Esophagus squamous epithelium (tissue), 5 donors: ENCODE measurements around the gene POLN. TPM values are rescaled to one million over a fixed set of nuclear protein-coding genes. Genes with fewer than 3 reads are reported as not detected.

Source experiments
- DNase-seq: peaks from one replicate; lab custom pipeline; 2025; lab: John Stamatoyannopoulos, UW
- H3K27ac ChIP-seq, 4 donors: fragments of 200-600 bp; sonication (generic); one replicate each; pipeline ENCODE4 v1.5.1; 2016 to 2019; ENCODE audit warnings: mild to moderate bottlenecking in 1 of 4
- H3K27me3 ChIP-seq, 4 donors: fragments of 200-600 bp; sonication (generic); 1 replicate in 3 of 4; 2 replicates in 1 of 4; pipeline versions ENCODE4 v1.5.1 to v1.6.0; 2017 to 2021; ENCODE audit warnings: antibody characterized with exemption in 1 of 4
- H3K36me3 ChIP-seq, 3 donors: fragments of 200-600 bp; sonication (generic); one replicate each; pipeline ENCODE4 v1.5.1; 2016 to 2019
- H3K4me1 ChIP-seq, 3 donors: fragments of 200-600 bp; sonication (generic); one replicate each; pipeline ENCODE4 v1.5.1; 2017 to 2019
- H3K4me3 ChIP-seq, 4 donors: fragments of 200-600 bp; sonication (generic); 1 replicate in 3 of 4; 2 replicates in 1 of 4; pipeline ENCODE4 v1.5.1; 2016 to 2019; ENCODE audit warnings: mild to moderate bottlenecking in 2 of 4, moderate library complexity in 1 of 4
- H3K9me3 ChIP-seq, 3 donors: fragments of 200-600 bp; sonication (generic); one replicate each; pipeline ENCODE4 v1.5.1; 2016 to 2019
- CTCF ChIP-seq, 6 experiments: fragments of 450-650 bp in 4 of 6; fragments of 200-600 bp in 2 of 6; sonication (generic) in 2 of 6; IDR thresholded peaks; one replicate each; pipeline ENCODE4 v1.5.1; 2016 to 2019; ENCODE audit warnings: antibody characterized with exemption in 6 of 6, mild to moderate bottlenecking in 4 of 6, moderate library complexity in 4 of 6
- POLR2A ChIP-seq, 4 donors: fragments of 450-650 bp; IDR thresholded peaks; one replicate each; pipeline ENCODE4 v1.6.1; 2017; ENCODE audit warnings: antibody characterized with exemption in 4 of 4, mild to moderate bottlenecking in 4 of 4, moderate library complexity in 3 of 4
- WGBS, 2 donors: methylation state at CpG; one replicate each; pipeline ENCODE4 v1.1.5; 2018; 5-methylcytosine and 5-hydroxymethylcytosine counted together
- intact Hi-C: fragments of 100-400 bp; cut with DNase I; formaldehyde crosslinking; loops from one replicate; pipeline ENCODE4 v1.15.0; 2022
- total RNA-seq, 4 donors: library from RNA; depleted of rRNA; stranded (reverse); fragments of >200 nt; gene quantifications; one replicate each; pipeline ENCODE4 v1.1.0, GENCODE V29; 2016
- donor health status: DM: yes; HTN: yes; CAD: no.

POLN gene
- total RNA-seq, 4 donors from 2014 or later, result 0.19 to 1.5 (median 1.2) TPM

- Histone ChIP-seq H3K4me1 (peaks cover 0 to 5% (median 0%) of the 10 kb centered on the region in 3 donors), H3K4me3 (no peak overlapping the region), H3K36me3 (no peaks in the 10 kb centered on the region), H3K27me3 (peaks cover 0 to 69% (median 0%) of the 10 kb centered on the region in 4 donors), H3K9me3 (no peaks in the 10 kb centered on the region), H3K27ac (no peak overlapping the region)
- no peak for DNase-seq
- WGBS, 2 donors, result 33 to 83% methylated on average over 1 to 2 of the region's 17 CpGs
- TF ChIP-seq CTCF (IDR thresholded peaks at IDR 0.05) (no peak), POLR2A (IDR thresholded peaks at IDR 0.05) (no peak)
- intact Hi-C loops, result no loop called here
Measured at GRCh38 chr4:2069161-2069971, 172.6 kb downstream of the POLN start.

GRCh38 chr4:2068566-2068965 is 173.4 kb downstream of the POLN start:
- H3K4me3 ChIP-seq, result no peak overlapping the region
- peaks cover 0 to 8% (median 0%) of the 10 kb centered on the region in 3 donors for H3K4me1 ChIP-seq
- H3K27ac ChIP-seq, result no peak overlapping the region
- no peaks in the 10 kb centered on the region for H3K36me3 ChIP-seq
- peaks cover 0 to 77% (median 0%) of the 10 kb centered on the region in 4 donors for H3K27me3 ChIP-seq
- intact Hi-C loops, result no loop called here
- no peaks in the 10 kb centered on the region for H3K9me3 ChIP-seq
- DNase-seq, result no peak
- TF ChIP-seq CTCF (IDR thresholded peaks at IDR 0.05) (no peak), POLR2A (IDR thresholded peaks at IDR 0.05) (no peak)
- 78 to 92% methylated on average over 4 of the region's 11 CpGs for WGBS, 2 donors

GRCh38 chr4:2068198-2068470 is 173.8 kb downstream of the POLN start:
- intact Hi-C loops, result no loop called here

GRCh38 chr4:2067446-2068197 is 174.3 kb downstream of the POLN start:
- intact Hi-C loops, result no loop called here
- TF ChIP-seq POLR2A (IDR thresholded peaks at IDR 0.05) (no peak), CTCF (IDR thresholded peaks at IDR 0.05) (no peak)
- Histone ChIP-seq H3K27me3 (peaks cover 0 to 86% (median 0%) of the 10 kb centered on the region in 4 donors), H3K4me1 (peaks cover 0 to 8% (median 0%) of the 10 kb centered on the region in 3 donors), H3K36me3 (no peaks in the 10 kb centered on the region), H3K27ac (no peak overlapping the region), H3K4me3 (no peak overlapping the region), H3K9me3 (no peaks in the 10 kb centered on the region)
- 57 to 65% methylated on average over 2 to 3 of the region's 26 CpGs for WGBS, 2 donors
- no peak for DNase-seq

More at GRCh38 chr4:2068198-2068470, 173.8 kb downstream of the POLN start:
- Histone ChIP-seq H3K27ac (no peak overlapping the region), H3K27me3 (peaks cover 0 to 81% (median 0%) of the 10 kb centered on the region in 4 donors), H3K9me3 (no peaks in the 10 kb centered on the region), H3K36me3 (no peaks in the 10 kb centered on the region), H3K4me1 (peaks cover 0 to 8% (median 0%) of the 10 kb centered on the region in 3 donors), H3K4me3 (no peak overlapping the region)
- no peak for DNase-seq
- TF ChIP-seq CTCF (IDR thresholded peaks at IDR 0.05) (no peak), POLR2A (IDR thresholded peaks at IDR 0.05) (no peak)
- 93% methylated on average over 13 of the region's 13 CpGs for WGBS, 2 donors
